ENCODE results near the gene LGI2. TPM values are rescaled to one million over a fixed set of nuclear protein-coding genes. Genes with fewer than 3 reads are reported as not detected.

The LGI2 gene
- total RNA-seq, 1 donor from 2014 or later, result 3.0 TPM

DNA sequence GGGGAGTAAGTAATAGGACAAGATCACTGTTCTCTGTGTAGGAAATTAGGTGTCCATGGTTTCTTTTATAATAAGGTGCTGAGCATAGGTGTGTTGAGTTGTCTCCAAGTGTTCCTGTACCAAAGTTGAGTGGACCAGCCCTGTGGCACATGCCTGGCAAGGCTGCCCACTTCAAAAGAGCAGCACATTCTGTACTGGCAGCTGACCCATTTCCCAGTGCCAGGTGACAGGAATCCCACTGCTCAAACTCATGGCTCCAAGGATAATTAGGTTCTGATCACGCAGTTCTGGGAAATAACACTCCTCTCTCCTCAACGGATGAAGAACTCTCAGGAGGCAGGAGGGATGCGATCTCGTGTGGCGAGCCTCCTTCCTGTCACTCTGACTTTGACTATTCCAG, 12.8 kb upstream of the LGI2 start:
- no peaks in the 10 kb centered on the region for H3K9me3 ChIP-seq (replicated peaks)
- TF ChIP-seq, protein P1, sequence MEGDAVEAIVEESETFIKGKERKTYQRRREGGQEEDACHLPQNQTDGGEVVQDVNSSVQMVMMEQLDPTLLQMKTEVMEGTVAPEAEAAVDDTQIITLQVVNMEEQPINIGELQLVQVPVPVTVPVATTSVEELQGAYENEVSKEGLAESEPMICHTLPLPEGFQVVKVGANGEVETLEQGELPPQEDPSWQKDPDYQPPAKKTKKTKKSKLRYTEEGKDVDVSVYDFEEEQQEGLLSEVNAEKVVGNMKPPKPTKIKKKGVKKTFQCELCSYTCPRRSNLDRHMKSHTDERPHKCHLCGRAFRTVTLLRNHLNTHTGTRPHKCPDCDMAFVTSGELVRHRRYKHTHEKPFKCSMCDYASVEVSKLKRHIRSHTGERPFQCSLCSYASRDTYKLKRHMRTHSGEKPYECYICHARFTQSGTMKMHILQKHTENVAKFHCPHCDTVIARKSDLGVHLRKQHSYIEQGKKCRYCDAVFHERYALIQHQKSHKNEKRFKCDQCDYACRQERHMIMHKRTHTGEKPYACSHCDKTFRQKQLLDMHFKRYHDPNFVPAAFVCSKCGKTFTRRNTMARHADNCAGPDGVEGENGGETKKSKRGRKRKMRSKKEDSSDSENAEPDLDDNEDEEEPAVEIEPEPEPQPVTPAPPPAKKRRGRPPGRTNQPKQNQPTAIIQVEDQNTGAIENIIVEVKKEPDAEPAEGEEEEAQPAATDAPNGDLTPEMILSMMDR (IDR thresholded peaks at IDR 0.05; ENCODE audit: borderline replicate concordance), result no peak
- H3K4me1 ChIP-seq, result peaks cover 9% of the 10 kb centered on the region
- DNase-seq, result no peak
- intact Hi-C loops (cut with micrococcal nuclease), result no loop called here
- no peak overlapping the region for H3K27ac ChIP-seq (replicated peaks)
- no peaks in the 10 kb centered on the region for H3K36me3 ChIP-seq
- no peaks in the 10 kb centered on the region for H3K27me3 ChIP-seq (ENCODE audit: low read depth)
- H3K4me3 ChIP-seq, result no peak overlapping the region

DNA sequence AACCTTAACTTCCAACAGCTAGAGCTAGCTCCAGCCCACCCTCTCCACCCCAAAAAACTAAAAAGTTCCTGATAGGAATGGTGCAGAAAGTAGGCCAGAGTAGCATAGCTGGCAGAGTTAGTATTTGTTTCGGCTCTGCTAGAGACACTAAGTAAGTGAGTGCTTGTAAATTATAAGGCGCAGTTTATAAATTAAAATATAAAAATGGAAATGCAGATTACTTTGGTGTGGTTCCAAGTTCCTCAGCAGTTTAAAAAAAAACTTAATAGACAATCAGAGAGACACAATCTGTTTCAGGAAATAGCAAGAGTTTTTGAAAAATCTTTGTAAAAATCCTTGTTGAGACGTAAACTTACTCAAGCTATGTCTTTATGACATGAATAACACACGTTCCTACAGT, 2.8 kb upstream of the LGI2 start:
- H3K4me1 ChIP-seq, result peaks cover 15% of the 10 kb centered on the region
- intact Hi-C loops (cut with micrococcal nuclease), result no loop called here
- no peaks in the 10 kb centered on the region for H3K9me3 ChIP-seq (replicated peaks)
- DNase-seq, result no peak
- H3K36me3 ChIP-seq, result no peaks in the 10 kb centered on the region
- H3K27ac ChIP-seq (replicated peaks), result no peak overlapping the region
- TF ChIP-seq, protein P1 (IDR thresholded peaks at IDR 0.05; ENCODE audit: borderline replicate concordance), result no peak
- no peak overlapping the region for H3K4me3 ChIP-seq
- H3K27me3 ChIP-seq (ENCODE audit: low read depth), result no peaks in the 10 kb centered on the region

DNA sequence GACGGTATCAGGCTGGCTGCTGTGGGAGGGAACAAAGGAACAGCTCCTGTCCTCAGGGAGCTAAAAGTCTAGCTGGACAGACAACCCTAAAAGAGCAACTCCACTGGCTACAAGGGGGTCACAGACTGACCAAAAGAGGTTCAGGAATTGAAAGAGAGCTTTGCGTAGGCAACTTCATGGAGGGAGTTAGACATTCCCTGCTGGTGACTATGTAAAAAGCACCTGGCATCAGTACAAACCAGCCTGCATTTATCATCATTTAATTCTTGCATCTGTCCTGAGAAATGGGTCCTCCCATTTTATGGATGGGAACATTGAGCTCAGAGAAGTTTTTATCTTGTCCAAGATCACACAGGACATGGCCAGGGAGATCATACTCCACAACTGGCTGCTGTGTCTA, 1.4 kb upstream of the LGI2 start:
- Histone ChIP-seq H3K9me3 (replicated peaks) (no peaks in the 10 kb centered on the region), H3K27me3 (ENCODE audit: low read depth) (no peaks in the 10 kb centered on the region), H3K27ac (replicated peaks) (no peak overlapping the region), H3K36me3 (no peaks in the 10 kb centered on the region), H3K4me3 (no peak overlapping the region), H3K4me1 (peaks cover 15% of the 10 kb centered on the region)
- intact Hi-C loops (cut with micrococcal nuclease), result no loop called here
- DNase-seq, result no peak
- TF ChIP-seq, protein P1 (IDR thresholded peaks at IDR 0.05; ENCODE audit: borderline replicate concordance), result no peak

DNA sequence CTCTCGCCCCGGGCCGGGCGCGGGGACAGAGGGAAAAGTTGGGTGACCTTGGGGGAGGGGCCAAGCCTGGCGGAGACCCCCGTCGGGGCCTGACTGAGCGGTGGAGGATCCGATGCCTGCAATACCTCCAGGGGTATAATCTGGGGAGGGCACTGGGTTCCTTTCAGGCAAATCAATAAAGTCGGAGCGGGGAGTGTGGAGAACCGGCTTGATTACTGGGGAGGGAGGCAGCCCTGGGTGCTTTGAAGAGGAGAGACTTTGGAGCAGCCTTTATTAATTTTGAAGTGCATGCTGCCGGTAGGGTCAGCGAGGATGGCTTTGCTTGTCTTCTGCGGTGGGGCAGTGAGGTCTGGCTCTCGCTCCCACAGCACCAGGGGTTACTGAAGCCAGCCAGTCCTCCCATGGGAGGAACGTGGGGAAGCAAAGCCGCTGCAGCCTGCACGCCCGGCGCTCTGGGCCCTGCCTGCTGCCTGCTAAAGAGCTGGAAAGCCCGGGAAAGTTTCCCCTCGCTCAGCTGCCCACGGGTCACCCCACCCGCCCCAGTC, 403 bp upstream of the LGI2 start:
- H3K4me1 ChIP-seq, result peaks cover 15% of the 10 kb centered on the region
- no peaks in the 10 kb centered on the region for H3K27me3 ChIP-seq (ENCODE audit: low read depth)
- H3K9me3 ChIP-seq (replicated peaks), result no peaks in the 10 kb centered on the region
- peak; percentile 22 for DNase-seq
- H3K4me3 ChIP-seq, result peak overlapping the region; percentile 76
- intact Hi-C loops (cut with micrococcal nuclease), result no loop called here
- TF ChIP-seq, protein P1 (IDR thresholded peaks at IDR 0.05; ENCODE audit: borderline replicate concordance), result no peak
- H3K27ac ChIP-seq (replicated peaks), result peak overlapping the region; percentile 42
- H3K36me3 ChIP-seq, result no peaks in the 10 kb centered on the region

DNA sequence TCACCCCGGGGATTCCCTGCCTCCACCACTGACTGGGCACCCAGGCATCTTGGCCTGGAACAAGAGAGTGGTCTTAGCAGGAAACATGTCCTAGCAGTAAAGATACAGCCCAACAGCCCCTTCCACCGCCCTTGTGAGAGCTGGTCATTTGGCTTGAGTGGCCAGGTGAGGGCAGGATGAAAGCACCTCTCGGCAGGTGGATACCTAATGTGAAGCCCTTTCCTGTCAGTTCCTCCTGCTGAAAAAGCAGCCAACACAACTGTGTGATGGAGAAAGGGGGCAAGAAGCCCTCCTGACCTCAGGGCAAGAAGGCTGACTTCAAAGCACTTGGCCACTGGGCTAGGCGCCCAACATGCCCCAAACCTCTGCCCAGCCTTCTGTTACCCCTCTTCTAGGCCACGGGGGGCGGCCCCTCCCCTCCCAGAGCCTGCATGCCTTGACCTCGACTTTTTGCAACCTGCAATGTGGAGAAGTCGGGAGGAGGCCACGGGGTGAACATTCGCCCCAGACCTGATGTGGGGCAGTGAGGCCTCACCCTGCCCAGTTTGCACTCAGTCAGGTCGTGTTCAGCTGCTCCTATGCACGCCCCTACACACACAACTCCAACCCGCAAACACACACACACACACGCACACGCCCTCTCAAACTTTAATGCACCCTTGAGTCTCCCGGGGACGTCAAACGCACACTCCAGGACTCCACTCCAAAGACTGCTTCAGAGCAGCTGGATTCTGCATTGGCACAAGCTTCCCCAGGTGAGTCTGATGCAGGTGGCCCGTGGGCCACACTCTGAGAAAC, 1.1 kb downstream of the LGI2 start:
- H3K9me3 ChIP-seq (replicated peaks), result no peaks in the 10 kb centered on the region
- no peak for DNase-seq
- H3K4me1 ChIP-seq, result peaks cover 15% of the 10 kb centered on the region
- peak overlapping the region; percentile 76 for H3K4me3 ChIP-seq
- TF ChIP-seq, protein P1 (IDR thresholded peaks at IDR 0.05; ENCODE audit: borderline replicate concordance), result no peak
- H3K27ac ChIP-seq (replicated peaks), result no peak overlapping the region
- no peaks in the 10 kb centered on the region for H3K36me3 ChIP-seq
- intact Hi-C loops (cut with micrococcal nuclease), result no loop called here
- no peaks in the 10 kb centered on the region for H3K27me3 ChIP-seq (ENCODE audit: low read depth)
